ENCODE results near the gene VTCN1.

- TF ChIP-seq MAX (IDR thresholded peaks at IDR 0.05; ENCODE audit: insufficient read depth, insufficient read length) (no peak), POLR2A (IDR thresholded peaks at IDR 0.05; ENCODE audit: low read depth, low read length) (no peak), POLR2AphosphoS5 (IDR thresholded peaks at IDR 0.05; ENCODE audit: insufficient read depth, low read depth, low read length) (no peak), JUN (IDR thresholded peaks at IDR 0.05; ENCODE audit: borderline replicate concordance, insufficient read depth, insufficient read length, low read depth) (no peak), MYC (IDR thresholded peaks at IDR 0.05; ENCODE audit: low read depth, low read length) (no peak)
- TF ChIP-seq, protein P1, sequence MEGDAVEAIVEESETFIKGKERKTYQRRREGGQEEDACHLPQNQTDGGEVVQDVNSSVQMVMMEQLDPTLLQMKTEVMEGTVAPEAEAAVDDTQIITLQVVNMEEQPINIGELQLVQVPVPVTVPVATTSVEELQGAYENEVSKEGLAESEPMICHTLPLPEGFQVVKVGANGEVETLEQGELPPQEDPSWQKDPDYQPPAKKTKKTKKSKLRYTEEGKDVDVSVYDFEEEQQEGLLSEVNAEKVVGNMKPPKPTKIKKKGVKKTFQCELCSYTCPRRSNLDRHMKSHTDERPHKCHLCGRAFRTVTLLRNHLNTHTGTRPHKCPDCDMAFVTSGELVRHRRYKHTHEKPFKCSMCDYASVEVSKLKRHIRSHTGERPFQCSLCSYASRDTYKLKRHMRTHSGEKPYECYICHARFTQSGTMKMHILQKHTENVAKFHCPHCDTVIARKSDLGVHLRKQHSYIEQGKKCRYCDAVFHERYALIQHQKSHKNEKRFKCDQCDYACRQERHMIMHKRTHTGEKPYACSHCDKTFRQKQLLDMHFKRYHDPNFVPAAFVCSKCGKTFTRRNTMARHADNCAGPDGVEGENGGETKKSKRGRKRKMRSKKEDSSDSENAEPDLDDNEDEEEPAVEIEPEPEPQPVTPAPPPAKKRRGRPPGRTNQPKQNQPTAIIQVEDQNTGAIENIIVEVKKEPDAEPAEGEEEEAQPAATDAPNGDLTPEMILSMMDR (IDR thresholded peaks at IDR 0.05; ENCODE audit: extremely low read depth in 1 of 2, insufficient read depth in 1 of 2, low read depth in 1 of 2, low read length in 2 of 2), result no peak
These were observed 35.9 kb downstream of the VTCN1 start for GRCh38 chr1:117174851-117175250.
